ENCODE results near the gene CALR3.
A peak's percentile ranks its signal among the peaks of the same experiment; 100 is the strongest.

Gene CALR3

DNA sequence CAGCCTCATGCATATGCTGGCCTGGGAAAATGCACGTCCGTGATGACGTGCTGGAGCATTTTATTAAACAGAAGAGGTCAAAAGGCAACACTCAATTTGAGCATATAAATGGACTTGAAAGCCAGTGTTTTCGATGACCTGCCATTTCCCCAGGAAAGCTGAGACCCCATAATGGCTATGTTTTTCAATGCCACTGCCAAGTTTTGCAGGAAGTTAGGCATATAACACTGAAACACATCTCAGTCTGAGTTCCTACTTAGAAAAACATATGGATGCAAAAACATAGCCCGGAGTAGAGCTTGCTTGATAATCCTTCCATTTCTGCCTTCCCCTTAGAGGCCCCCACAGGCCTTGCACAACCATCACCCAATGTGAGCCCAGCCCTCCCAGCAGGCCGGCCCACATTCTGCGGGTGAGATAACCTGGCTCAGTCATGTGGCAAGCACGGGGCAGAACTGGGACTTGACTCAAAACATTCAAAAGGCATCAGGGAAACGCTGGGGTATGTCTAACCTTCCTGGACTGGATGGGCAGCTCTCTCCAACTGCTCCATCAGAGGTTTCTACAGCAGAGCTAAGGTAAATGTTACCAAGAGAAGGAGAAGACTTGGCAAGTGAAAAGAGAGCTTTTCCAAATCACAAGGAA lies 49.1 kb downstream of the CALR3 start:
- ChIA-PET CTCF (interaction anchor here (1.4 kb wide), 1 partner anchor 30 kb away, joined by 3 read pairs; no protein-coding TSS in a partner anchor), POLR2A (no interaction called here)
- TF ChIP-seq CTCF (IDR thresholded peaks at IDR 0.05; ENCODE audit: insufficient read depth, low read length, missing control alignments) = no peak
- peak; percentile 57 for DNase-seq (ENCODE audit: low read depth, low spot score)
- no peak overlapping the region for H3K4me3 ChIP-seq (ENCODE audit: low read depth, low read length)

- no peak for TF ChIP-seq CTCF (IDR thresholded peaks at IDR 0.05; ENCODE audit: insufficient read depth, low read length, missing control alignments)
- ChIA-PET POLR2A (no interaction called here), CTCF (interaction anchor here (1.4 kb wide), 1 partner anchor 29 kb away, joined by 3 read pairs; no protein-coding TSS in a partner anchor)
- DNase-seq (ENCODE audit: low read depth, low spot score) = no peak
- H3K4me3 ChIP-seq (ENCODE audit: low read depth, low read length) = no peak overlapping the region
Measured at GRCh38 chr19:16446108-16446723, 49.8 kb downstream of the CALR3 start.

DNA sequence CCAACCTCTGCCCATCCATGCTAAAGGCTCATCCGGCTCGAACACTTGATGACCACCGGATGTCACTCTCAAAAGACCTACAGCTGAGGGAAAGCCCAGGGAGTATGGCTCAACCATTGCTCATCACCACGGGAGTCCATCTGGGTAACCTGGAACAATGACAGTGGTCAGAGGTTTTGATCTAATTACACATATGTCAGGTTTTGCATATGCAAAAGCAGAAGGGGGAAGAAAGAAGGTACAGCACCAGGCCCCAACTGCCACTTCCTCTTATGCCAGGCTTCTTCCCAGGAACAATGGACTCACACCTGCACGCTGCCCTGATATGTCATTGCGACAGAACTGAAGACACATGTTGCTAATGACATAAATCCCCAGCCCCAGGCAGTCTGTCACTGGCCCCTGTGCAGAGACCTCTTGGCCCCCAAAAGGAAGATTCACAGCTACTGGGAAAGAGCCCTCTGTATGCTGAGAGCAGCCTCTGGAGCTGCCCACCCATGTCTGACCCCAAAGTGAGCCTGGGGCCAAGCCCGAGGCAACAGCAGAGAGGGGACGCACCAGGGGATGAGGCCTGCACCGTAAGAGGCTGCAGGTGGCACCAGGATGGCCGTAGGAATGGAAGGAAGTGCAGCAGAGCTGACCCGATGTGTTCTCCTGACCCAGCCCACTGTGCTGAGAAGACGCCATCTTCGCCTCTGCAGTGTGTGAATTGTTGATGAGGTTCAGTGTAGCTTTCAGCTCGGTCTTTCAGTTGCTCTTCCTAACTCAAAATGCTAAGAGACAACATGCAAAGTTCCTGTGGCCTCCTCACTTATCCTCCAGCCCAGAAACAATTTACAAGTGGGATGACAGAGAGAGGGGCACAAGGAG lies 50.5 kb downstream of the CALR3 start:
- POLR2A ChIA-PET = no interaction called here
- no peak for TF ChIP-seq CTCF (IDR thresholded peaks at IDR 0.05; ENCODE audit: insufficient read depth, low read length, missing control alignments)
- CTCF ChIA-PET = interaction anchor here (1.0 kb wide), 2 partner anchors 12 to 51 kb away, joined by 3 read pairs; no protein-coding TSS in a partner anchor
- DNase-seq (ENCODE audit: low read depth, low spot score) = no peak
- no peak overlapping the region for H3K4me3 ChIP-seq (ENCODE audit: low read depth, low read length)

DNA sequence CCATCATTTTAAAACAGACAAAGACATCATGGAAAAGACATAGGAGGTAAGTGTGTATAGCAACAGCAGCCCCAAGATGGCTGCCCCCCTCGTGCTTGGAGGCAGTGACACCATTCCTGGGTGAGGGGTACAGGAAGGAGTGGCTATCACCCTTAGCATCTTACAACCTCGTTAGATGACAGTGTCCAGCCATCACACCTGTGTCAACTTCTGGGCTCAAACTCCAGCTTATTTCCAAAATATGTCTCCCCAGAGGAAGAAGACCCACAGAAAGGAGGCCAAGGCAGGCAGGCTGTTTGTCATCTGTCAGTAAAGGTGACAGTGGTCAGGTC lies 51.7 kb downstream of the CALR3 start:
- no peak overlapping the region for H3K4me3 ChIP-seq (ENCODE audit: low read depth, low read length)
- CTCF ChIA-PET = interaction anchor here (1.0 kb wide), 2 partner anchors 13 to 52 kb away, joined by 3 read pairs; no protein-coding TSS in a partner anchor

GRCh38 chr19:16442386-16443276 lies 53.3 kb downstream of the CALR3 start:
- DNase-seq (ENCODE audit: low read depth, low spot score) = no peak
- TF ChIP-seq CTCF (IDR thresholded peaks at IDR 0.05; ENCODE audit: insufficient read depth, low read length, missing control alignments) = no peak
- ChIA-PET POLR2A (no interaction called here), CTCF (interaction anchor here (1.1 to 2.0 kb wide), 6 partner anchors 10 to 56 kb away, joined by 3 to 9 read pairs (median 6); partner anchors contain the start of genes C19orf44 and CALR3)
- H3K4me3 ChIP-seq (ENCODE audit: low read depth, low read length) = no peak overlapping the region

More for the DNA sequence above, 51.7 kb downstream of the CALR3 start:
- POLR2A ChIA-PET = no interaction called here
- TF ChIP-seq CTCF (IDR thresholded peaks at IDR 0.05; ENCODE audit: insufficient read depth, low read length, missing control alignments) = no peak
- no peak for DNase-seq (ENCODE audit: low read depth, low spot score)

Data from AG04449 (cell line).